Breast epithelium (tissue), 3 donors: ENCODE measurements around the gene MTRFR.

Experiments
- CTCF ChIP-seq, 3 donors: fragments of 450-650 bp; IDR thresholded peaks; one replicate each; pipeline ENCODE4 v1.5.1; 2016 to 2017; ENCODE audit warnings: antibody characterized with exemption in 3 of 3, mild to moderate bottlenecking in 3 of 3, moderate library complexity in 3 of 3
- POLR2A ChIP-seq: fragments of 450-650 bp; IDR thresholded peaks from one replicate; pipeline ENCODE4 v1.6.1; 2016; ENCODE audit warnings: antibody characterized with exemption, mild to moderate bottlenecking, moderate library complexity
- POLR2AphosphoS5 ChIP-seq, 3 donors: sonication (generic); formaldehyde crosslinking; IDR thresholded peaks; one replicate each; pipeline ENCODE4 v1.6.1; 2017; ENCODE audit warnings: antibody characterized with exemption in 3 of 3

GRCh38 chr12:123266679-123267277 is 33.5 kb downstream of the MTRFR start:
- TF ChIP-seq POLR2A: no peak
- TF ChIP-seq CTCF (IDR thresholded peaks at IDR 0.05): no peak
- no peak for TF ChIP-seq POLR2AphosphoS5 (IDR thresholded peaks at IDR 0.05)
